ENCODE results near the gene FATE1. TPM values are rescaled to one million over a fixed set of nuclear protein-coding genes. Genes with fewer than 3 reads are reported as not detected.

FATE1 gene, protein sequence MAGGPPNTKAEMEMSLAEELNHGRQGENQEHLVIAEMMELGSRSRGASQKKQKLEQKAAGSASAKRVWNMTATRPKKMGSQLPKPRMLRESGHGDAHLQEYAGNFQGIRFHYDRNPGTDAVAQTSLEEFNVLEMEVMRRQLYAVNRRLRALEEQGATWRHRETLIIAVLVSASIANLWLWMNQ
- total RNA-seq (2022; extraction: Qiagen RNA extraction; ENCODE audit: low read depth) = not detected in 5 replicates

DNA sequence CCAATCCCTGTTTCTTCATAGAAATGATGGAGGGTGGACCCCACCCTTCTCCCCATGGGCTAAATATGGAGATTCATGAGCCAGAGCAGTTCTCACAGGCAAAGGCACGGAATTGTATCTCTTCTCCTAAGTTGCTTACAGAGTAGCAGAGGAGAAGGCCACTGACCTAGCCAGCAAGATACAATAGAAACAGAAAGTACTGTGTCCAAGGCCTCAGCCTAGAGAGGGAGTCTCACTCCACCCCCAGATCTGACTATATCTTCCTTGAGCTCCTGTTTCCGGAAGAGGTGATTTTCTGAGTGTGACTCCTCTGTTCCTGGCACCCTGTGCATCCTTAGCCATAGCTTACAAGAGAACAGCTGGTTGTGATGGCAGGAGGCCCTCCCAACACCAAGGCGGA lies at the start of gene FATE1:
TSS of gene FATE1 (plus strand) at position 284 of the 400 bp plus-strand sequence. CDS start at position 369, 85 bp downstream.

DNA sequence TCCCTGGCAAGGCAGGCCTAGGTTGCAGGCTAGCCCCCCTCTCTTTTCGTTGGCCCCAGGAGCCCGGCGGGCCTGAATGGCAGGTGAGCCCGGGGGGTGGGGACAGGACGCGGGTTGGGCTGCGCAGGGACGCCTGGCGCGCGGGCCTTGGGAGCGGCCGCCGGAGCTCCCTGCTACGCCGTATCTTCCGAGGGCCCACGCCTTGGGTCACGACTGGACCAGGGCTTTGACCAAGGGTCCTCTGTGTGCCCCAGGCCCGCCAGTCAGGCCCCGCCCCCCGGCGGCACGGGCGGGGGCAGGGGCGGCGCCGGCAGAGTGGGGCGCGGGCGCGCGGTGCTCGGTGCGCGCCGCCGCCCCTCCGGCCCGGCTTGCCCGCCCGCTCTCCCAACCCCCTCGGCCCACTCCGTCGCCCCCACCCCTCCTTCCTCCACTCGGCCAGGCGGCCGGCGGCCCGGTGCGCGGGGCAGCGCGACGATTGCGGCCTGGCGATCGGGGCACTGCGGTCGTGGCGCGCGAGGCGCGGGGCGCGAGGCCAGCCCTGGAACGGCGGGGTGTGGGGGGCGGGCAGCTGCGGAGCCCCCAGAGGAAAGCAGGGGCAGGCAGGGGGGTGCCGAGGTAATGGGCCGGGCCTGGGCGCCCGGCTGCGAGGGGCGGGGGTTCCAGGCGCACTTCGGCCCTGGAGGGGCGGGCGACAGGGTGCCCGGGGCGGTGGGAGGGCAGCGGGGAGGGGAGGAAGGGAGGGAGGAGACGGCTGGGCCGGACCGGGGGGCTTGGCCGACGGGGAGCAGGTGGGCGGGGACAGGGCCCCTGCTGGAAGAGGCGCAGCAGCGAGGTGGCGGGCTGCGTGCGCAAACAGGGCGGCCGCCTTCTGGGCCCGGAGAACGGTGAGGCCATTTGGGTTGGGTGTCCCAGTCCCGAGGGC lies 20.9 kb upstream of the FATE1 start, which contains the start of gene PRRG3:
TSS of gene PRRG3 (plus strand) at position 798 of the 922 bp plus-strand sequence. CDS start 3,357 bp downstream, outside the sequence.

DNA sequence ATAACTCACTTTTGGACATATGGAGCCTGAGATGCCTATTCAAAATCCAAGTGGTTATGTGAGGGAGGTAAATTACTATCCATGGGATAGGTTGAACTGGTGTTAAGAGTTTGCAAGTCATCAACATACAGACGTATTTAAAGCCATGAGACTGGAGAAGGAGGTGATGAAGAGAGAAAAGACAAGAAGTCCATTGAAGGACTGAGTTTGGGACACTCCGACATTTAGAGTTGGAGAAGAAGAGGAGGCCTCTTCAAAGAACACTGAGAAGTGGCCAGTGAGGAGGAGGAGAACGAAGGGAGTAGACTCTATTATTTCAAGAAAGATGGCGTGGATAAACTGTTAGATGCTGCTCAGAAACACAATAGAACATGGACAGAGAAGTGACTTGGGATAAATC lies 18.6 kb downstream of the FATE1 start, which contains the start of gene CNGA2:
TSS of gene CNGA2 (plus strand) at position 301 of the 400 bp plus-strand sequence. CDS start 3,738 bp downstream, outside the sequence.

Other genes with a start within 250 kb of the FATE1 start
- gene PASD1, start 152.4 kb upstream of the FATE1 start, total RNA-seq (2022; extraction: Qiagen RNA extraction; ENCODE audit: low read depth) = not detected in 5 replicates
- not detected in 5 replicates for gene PRRG3, start 20.6 kb upstream of the FATE1 start, total RNA-seq (2022; extraction: Qiagen RNA extraction; ENCODE audit: low read depth)
- not detected in 5 replicates for gene CNGA2, start 18.7 kb downstream of the FATE1 start, total RNA-seq (2022; extraction: Qiagen RNA extraction; ENCODE audit: low read depth)
- gene MAGEA4, start 196.9 kb downstream of the FATE1 start, total RNA-seq (2022; extraction: Qiagen RNA extraction; ENCODE audit: low read depth) = not detected in 5 replicates

Data from A549 treated with GW870086 at 1 μM for 4 hours (cell line).